ENCODE measurements around the gene SLC8A2.
A peak's percentile ranks its signal among the peaks of the same experiment; 100 is the strongest.

SLC8A2 gene

DNA sequence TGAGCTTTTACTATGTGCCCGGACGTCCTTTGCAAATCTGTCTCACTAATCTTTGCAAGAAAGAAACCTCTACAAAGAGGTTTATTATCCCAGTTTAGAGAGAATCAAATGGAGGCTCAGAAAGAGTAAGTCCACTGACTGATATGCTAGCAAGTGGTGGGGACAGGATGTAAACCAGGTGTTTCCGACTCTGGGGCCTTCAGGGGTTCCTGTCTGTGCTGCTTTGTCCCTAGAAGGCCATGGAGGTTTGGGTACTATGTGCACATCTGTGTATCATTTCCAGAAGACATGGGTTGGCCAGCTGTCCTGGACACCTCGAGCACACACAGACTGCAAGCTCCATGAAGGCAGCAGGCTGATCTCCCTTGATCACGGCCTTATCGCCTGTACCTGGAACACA, 13.5 kb upstream of the SLC8A2 start:
- DNase-seq = no peak

DNA sequence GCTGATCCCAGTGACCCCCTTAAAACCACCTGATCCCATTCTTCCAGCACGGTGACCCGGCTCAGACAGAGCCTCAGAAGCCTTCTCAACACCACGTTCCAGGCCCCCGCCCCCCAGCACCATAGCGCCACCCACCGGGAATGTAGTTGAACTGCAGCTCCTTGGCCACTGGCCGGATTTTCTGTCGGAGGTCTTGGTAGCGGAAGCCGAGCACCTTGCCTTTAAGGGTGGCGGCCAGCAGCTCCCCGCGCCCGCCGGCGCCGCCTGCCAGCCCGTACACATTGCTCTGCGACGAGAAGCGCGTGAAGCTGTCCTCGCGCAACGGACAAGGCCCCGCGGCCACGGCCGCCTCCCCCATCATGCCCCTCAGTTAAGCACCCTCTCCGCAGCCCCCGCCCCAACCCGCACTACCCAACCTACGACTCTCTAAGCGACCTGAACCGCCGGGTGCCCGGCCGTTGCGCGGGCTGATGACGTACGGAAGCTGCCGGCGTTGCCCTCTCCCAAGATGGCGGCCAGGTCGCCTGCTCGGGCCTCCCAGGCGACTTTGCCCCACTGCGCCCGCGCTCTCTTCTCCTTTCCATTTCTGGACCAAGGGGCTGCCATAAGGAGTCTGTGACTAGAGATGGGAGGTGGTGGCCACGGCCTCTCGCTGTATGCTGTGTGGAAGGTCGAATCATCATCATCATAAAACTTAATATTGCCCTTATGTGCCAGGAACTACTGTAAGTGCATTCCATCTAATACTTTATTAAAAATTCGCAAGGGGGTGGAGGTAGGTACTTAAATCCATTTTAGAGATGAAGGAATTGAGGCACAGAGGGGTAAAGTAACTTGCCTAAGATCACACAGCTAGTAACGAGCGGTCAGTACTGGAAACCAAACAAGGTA, 12.4 kb upstream of the SLC8A2 start, which contains the start of gene KPTN:
KPTN (minus strand) TSS at position 420 of the 891 bp plus-strand sequence; CDS start at position 361, 59 bp downstream.
- peak; percentile 92 for DNase-seq

- no peak for DNase-seq
Measured at GRCh38 chr19:47483200-47483599, 11.5 kb upstream of the SLC8A2 start.

- no peak for DNase-seq
Measured at GRCh38 chr19:47481460-47482052, 9.9 kb upstream of the SLC8A2 start.

DNA sequence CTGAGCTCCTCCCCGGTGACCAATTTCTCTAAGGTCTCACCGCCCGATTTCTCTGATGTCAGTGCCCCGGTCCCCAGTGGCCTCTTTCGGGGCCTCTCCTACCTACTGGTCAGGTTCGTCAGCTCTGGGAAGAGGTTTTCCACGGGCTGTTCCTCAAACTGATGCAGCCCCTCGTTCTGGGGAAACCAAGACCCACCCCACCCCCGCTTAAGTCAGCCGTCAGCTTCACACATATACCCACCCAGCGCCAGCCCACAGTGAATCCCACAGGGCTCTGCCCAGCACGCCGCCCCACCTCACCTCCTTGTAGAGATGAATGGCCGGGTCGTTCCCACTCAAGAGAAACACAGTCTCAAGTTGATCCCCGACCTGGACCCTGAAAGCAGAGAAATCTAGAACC, 9.0 kb upstream of the SLC8A2 start:
- no peak for DNase-seq

DNA sequence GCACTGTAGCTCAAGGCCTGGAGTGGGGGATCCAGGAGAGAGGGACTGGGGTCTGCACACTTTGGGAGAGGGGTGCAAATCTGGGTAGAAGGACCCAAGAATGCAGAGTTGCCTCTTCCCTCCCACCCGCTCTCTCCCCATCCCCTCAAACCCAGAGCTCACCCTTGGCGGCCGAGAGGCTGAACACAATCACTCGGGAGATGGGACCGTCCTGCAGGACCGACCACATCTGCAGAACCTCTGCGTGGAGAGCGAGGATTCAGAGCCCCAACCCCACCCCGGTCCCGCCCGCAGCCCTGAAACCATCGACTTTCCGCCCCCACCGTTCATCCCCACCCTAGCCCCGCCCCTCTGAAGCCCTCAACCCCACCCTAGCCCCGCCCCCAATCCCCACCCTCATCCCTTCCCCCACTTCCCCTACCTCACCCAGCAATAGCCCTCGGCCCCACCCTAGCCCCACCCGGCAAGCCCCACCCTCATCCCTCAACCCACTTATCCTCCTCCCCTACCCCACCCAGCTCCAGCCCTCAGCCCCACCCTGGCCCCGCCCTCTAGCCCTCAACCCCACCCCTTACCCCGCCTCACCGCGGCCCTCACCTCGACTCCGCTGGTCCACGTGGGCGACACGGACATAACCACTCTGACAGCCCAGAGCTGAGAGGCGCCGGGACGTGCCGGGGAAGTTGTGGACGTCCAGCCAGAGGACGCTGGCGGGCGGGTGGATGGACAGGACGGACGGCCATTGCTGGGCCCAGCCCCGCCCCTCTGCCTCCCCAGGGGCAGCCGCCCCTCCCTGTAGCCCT, 8.2 kb upstream of the SLC8A2 start:
- no peak for DNase-seq

- DNase-seq = no peak
Measured at GRCh38 chr19:47476438-47476972, 4.8 kb upstream of the SLC8A2 start.

DNA sequence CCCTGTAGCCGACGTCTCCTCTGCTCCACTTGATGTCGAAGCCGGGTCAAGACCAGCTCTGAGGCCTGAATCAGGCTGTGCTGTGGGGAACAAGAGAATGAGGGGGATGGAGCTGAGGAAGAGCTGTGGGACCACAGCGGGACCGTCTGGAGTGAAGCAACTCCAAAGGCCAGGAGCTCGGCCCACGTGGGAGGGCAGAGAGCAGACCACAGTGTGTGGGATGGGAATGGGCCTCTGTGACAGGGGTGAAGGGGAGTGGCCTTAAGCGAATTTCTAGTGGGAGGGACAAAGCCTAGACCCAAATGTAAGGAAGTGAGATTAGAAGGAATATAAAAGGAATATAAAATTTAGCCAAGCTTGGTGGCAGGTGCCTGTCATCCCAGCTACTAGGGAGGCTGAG, 3.8 kb upstream of the SLC8A2 start:
- DNase-seq = no peak

- DNase-seq = no peak
Measured at GRCh38 chr19:47473336-47473735, 1.6 kb upstream of the SLC8A2 start.

- no peak for DNase-seq
Measured at GRCh38 chr19:47471381-47471732, 336 bp downstream of the SLC8A2 start.

GRCh38 chr19:47470447-47471195, 1.1 kb downstream of the SLC8A2 start:
- no peak for DNase-seq

- no peak for DNase-seq
Measured at GRCh38 chr19:47469719-47470118, 2.0 kb downstream of the SLC8A2 start.

DNA sequence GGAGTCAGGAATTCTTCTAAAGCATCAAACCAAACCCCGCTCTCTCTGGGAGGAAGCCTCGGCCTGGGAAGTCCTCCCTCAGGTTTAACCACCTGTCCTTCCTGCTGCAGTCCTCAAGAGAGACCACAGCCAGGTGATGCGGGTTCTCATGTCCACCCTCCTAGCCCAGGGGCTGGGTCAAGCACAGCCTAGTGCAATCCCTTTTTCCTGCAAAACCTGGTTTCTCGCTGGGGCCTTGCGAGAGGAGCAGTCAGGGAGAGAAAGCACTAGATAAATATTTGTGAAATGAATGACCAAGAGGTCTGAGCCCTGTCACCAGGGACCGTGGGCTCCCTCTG, 2.4 kb downstream of the SLC8A2 start:
- no peak for DNase-seq

GRCh38 chr19:47467914-47468313, 3.8 kb downstream of the SLC8A2 start:
- DNase-seq = no peak

DNA sequence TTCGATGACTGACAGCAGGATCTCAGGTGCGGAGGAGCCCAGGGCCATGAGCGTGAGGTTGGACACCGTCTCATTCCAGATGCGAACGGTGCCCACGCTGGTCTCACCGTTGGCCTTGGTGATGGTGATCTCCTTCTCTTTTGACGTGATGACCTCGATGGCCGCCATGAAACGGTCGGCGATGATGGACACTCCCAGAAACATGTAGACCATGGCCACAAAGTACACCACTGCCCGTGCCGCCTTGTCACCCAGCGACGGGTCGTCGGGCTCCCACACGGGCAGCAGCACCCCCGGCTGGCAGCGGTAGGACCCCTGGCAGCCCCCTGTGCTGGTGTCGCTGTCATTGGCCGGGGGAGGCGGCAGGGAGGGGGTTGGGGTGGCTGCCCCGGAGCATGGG, 5.7 kb downstream of the SLC8A2 start:
- DNase-seq = no peak

DNA sequence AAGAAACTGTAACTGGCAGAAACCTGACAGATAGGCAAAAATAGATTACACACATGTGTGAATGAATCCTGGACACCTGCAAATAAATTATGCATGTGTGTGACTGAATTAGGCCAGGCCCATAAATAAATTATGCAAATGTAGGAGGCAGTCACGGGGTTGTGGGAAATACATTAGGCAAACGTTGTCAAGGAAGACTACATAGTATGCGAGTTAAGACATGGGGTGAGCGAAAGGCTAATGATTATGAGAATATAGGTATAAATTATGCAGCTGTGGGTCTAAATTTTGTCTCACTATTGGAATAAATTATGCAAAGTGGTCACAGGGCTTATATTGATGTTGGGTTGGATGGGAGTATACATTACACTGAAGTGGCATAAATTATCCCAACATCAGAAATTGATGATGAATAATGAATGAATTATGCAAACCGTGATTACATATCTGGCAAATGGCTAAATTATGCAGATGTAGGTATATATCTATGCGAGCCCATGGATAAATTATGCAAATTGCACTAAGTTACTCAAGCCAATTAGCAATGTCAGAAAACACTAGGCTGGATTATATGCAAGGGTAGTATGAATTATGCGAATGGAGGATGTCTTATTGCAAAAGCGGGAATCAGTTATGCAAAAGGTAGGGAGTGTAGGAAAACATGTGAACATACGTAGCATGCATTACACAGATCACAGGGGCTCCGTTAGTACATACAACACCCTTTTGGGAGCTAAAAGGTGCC, 6.8 kb downstream of the SLC8A2 start:
- DNase-seq = no peak

DNA sequence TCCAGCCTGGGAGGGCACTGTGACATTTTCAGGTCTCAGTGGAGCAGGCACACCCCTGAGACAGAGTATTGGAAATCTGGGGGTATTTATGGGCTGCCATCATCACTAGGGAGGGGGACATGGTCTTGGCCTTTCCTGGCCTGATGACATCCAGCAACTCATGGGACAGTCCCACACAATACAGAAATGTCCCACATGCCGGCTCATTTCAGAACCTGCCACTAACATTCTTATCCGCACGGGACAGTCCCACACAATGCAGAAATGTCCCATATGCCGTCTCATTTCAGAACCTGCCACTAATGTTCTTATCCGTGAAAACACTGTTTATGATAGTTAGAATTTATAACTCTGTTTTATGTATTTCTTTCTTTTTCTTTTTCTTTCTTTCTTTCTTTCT, 9.8 kb downstream of the SLC8A2 start:
- DNase-seq = no peak

DNA sequence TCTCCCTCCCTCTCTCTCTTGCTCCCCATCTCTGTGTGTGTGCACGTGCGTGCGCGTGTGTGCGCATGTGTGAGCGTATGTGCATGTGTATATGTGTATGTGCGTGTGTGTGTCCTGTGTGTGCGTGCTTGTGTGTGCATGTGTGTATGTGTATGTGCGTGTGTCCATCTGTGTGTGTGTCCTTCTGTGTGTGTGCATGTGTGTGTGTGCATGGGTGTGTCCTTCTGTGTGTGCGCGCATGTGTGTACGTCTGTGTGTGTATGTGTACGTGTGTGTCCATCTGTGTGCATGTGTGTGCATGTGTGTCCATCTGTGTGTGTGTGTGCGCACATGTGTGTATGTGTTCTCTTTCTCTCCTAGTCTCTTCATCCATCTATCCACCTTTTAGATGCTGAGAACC, 12.2 kb downstream of the SLC8A2 start:
- no peak for DNase-seq

DNA sequence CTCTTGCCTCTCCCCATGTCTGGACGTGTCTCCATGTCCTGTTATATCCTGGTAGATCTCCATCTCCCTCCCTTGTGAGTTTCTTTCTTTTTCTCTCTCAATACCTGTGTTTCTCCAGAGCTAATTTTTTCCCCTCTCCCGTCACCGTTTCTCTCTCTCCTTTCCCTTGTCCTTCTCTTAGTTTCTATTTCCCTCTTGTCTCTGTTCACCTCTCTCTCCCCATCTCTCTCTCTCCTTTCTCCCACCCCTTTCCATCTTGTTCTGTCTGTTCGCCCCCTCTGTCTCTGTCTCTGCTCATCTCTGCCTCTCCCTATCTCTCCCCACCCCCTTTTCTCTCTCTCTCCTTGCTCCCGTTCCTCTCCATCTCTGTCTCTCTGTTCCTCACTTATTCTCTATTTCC, 13.0 kb downstream of the SLC8A2 start:
- no peak for DNase-seq

DNA sequence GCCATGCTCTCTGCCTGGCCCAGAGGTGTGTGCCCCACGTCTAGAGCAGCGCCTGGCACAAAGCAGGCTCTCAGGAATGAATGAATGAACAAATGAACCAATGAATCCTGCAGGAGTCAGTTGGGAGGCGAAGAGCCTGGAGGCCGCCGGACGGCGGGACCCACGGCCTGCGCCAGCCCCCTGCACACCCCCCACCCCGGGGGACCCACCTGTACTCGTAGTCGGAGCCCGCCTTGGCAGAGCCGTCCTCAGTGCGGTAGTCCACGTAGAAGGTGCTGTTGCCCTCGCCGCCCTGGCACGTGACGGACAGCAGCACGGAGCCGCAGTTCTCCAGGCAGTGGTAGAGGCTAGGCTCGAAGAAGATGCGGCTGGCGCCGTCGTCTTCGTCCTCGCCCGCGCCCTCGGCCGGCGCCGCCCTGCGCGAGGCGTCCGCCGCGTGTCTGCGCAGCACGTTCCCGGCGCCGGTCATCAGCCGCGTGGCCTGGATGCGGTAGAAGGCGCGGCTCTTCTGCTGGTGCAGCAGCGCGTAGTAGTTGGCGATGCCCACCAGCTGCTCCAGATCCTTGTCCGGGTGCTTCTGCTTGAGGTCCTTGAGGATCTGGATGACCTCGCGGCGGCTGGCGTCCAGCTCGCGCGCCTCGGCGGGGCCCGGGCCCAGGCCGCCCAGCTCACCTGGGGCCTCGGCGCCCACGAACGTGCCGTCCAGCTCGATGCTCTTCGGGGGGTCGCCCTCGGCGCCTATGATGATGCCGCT, 14.8 kb downstream of the SLC8A2 start:
- no peak for DNase-seq

- no peak for DNase-seq
Measured at GRCh38 chr19:47450478-47450877, 21.2 kb downstream of the SLC8A2 start.

Measured in activated CD4-positive, alpha-beta T cell treated with anti-CD3 and anti-CD28 coated beads, Interleukin-2, amount 50 U/mL, for 16 hours (primary cell).